ENCODE data around the gene MICAL1.

GRCh38 chr6:109452181-109452580 lies 3.4 kb downstream of the MICAL1 start:
- TF ChIP-seq, protein P1, sequence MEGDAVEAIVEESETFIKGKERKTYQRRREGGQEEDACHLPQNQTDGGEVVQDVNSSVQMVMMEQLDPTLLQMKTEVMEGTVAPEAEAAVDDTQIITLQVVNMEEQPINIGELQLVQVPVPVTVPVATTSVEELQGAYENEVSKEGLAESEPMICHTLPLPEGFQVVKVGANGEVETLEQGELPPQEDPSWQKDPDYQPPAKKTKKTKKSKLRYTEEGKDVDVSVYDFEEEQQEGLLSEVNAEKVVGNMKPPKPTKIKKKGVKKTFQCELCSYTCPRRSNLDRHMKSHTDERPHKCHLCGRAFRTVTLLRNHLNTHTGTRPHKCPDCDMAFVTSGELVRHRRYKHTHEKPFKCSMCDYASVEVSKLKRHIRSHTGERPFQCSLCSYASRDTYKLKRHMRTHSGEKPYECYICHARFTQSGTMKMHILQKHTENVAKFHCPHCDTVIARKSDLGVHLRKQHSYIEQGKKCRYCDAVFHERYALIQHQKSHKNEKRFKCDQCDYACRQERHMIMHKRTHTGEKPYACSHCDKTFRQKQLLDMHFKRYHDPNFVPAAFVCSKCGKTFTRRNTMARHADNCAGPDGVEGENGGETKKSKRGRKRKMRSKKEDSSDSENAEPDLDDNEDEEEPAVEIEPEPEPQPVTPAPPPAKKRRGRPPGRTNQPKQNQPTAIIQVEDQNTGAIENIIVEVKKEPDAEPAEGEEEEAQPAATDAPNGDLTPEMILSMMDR (conservative IDR thresholded peaks at IDR 0.05; ENCODE audit: low read length): no peak
- no peak for TF ChIP-seq EZH2phosphoT487 (IDR thresholded peaks at IDR 0.05; ENCODE audit: borderline replicate concordance)

All from Loucy (cell line).